DOHH2 (cell line): Measurements from ENCODE around the gene C1orf105.
A peak's percentile ranks its signal among the peaks of the same experiment; 100 is the strongest.

Experiments used
- H3F3A ChIP-seq: fragments of 200-600 bp; sonication (generic), shearing (Covaris generic); 2 replicates; pipeline ENCODE4 v1.6.0; 2016; ENCODE audit warnings: antibody characterized with exemption, mild to moderate bottlenecking; ENCODE audit not compliant: control insufficient read depth, insufficient read depth
- H3K27ac ChIP-seq: fragments of 200-600 bp; sonication (generic); 2 replicates; pipeline ENCODE4 v1.5.1; 2014; ENCODE audit warnings: low read depth, mild to moderate bottlenecking, low read length, moderate library complexity
- H3K27me3 ChIP-seq: fragments of 200-600 bp; sonication (generic); 2 replicates; pipeline ENCODE4 v1.6.1; 2014; ENCODE audit warnings: mild to moderate bottlenecking, low read length, mixed read lengths; ENCODE audit not compliant: control insufficient read depth
- H3K36me3 ChIP-seq: fragments of 200-600 bp; sonication (generic); 2 replicates; pipeline ENCODE4 v1.6.1; 2014; ENCODE audit warnings: mild to moderate bottlenecking, low read length, moderate library complexity, mixed read lengths; ENCODE audit not compliant: control insufficient read depth
- H3K4me1 ChIP-seq: fragments of 200-600 bp; sonication (generic); 2 replicates; pipeline ENCODE4 v1.6.1; 2014; ENCODE audit warnings: mild to moderate bottlenecking, low read length, mixed read lengths; ENCODE audit not compliant: control insufficient read depth
- H3K4me2 ChIP-seq: fragments of 200-600 bp; sonication (generic); 2 replicates; pipeline ENCODE4 v1.6.0; 2014; ENCODE audit warnings: mild to moderate bottlenecking, low read length, moderate library complexity
- H3K4me3 ChIP-seq: fragments of 200-600 bp; sonication (generic); 2 replicates; pipeline ENCODE4 v1.5.1; 2014; ENCODE audit warnings: mild to moderate bottlenecking, low read length, mixed read lengths
- H3K79me2 ChIP-seq: fragments of 200-600 bp; sonication (generic); 2 replicates; pipeline ENCODE4 v1.6.1; 2014; ENCODE audit warnings: mild to moderate bottlenecking, low read length, mixed read lengths; ENCODE audit not compliant: control insufficient read depth
- H3K9me2 ChIP-seq: fragments of 200-600 bp; sonication (generic); replicated peaks from 2 replicates; pipeline ENCODE4 v1.6.1; 2014; ENCODE audit warnings: mild to moderate bottlenecking, low read length, mixed read lengths; ENCODE audit not compliant: control insufficient read depth
- H3K9me3 ChIP-seq: fragments of 200-600 bp; sonication (generic); 2 replicates; pipeline ENCODE4 v1.6.1; 2014; ENCODE audit warnings: antibody characterized with exemption, low read length, mixed read lengths; ENCODE audit not compliant: control insufficient read depth, insufficient read depth
- H4K20me1 ChIP-seq: fragments of 200-600 bp; sonication (generic); 2 replicates; pipeline ENCODE4 v1.6.0; 2014; ENCODE audit warnings: low read depth, mild to moderate bottlenecking, antibody characterized with exemption, low read length, moderate library complexity; ENCODE audit not compliant: control insufficient read depth, insufficient read depth
- CTCF ChIP-seq: fragments of 200-600 bp; sonication (generic); IDR thresholded peaks from one replicate; pipeline ENCODE4 v1.5.1; 2014; ENCODE audit warnings: antibody characterized with exemption, mild to moderate bottlenecking, low read depth, low read length; ENCODE audit not compliant: poor library complexity, severe bottlenecking
- EZH2phosphoT487 ChIP-seq: fragments of 200-600 bp; sonication (generic); IDR thresholded peaks from 2 replicates; pipeline ENCODE4 v1.6.1; 2017; ENCODE audit warnings: borderline replicate concordance, mild to moderate bottlenecking, antibody characterized with exemption, low read length, moderate library complexity, mixed read lengths

C1orf105 gene

GRCh38 chr1:172388490-172388889 lies 32.0 kb upstream of the C1orf105 start:
- Histone ChIP-seq H3K4me1 (peaks cover 29% of the 10 kb centered on the region), H3K79me2 (no peaks in the 10 kb centered on the region), H3K9me2 (no peaks in the 10 kb centered on the region), H3K27me3 (no peaks in the 10 kb centered on the region), H4K20me1 (no peaks in the 10 kb centered on the region), H3K9me3 (no peaks in the 10 kb centered on the region), H3F3A (no peaks in the 10 kb centered on the region), H3K4me3 (no peak overlapping the region), H3K36me3 (no peaks in the 10 kb centered on the region), H3K4me2 (no peak overlapping the region), H3K27ac (no peak overlapping the region)
- TF ChIP-seq CTCF: no peak

GRCh38 chr1:172390301-172390682 lies 30.2 kb upstream of the C1orf105 start:
- Histone ChIP-seq H3K36me3 (no peaks in the 10 kb centered on the region), H3K9me3 (no peaks in the 10 kb centered on the region), H3K4me2 (peak overlapping the region; percentile 43; the same call in 1 of the 2 replicates), H3K9me2 (no peaks in the 10 kb centered on the region), H4K20me1 (no peaks in the 10 kb centered on the region), H3K4me3 (0 out of 2 replicates have a peak overlapping the region, but pooled peaks have one; percentile 23), H3K27me3 (no peaks in the 10 kb centered on the region), H3F3A (no peaks in the 10 kb centered on the region), H3K4me1 (peaks cover 40% of the 10 kb centered on the region), H3K27ac (no peak overlapping the region), H3K79me2 (no peaks in the 10 kb centered on the region)
- no peak for TF ChIP-seq EZH2phosphoT487
- no peak for TF ChIP-seq CTCF

GRCh38 chr1:172390683-172391551 lies 29.6 kb upstream of the C1orf105 start:
- Histone ChIP-seq H3K4me3 (peak overlapping the region; percentile 23), H3K36me3 (no peaks in the 10 kb centered on the region), H3K9me3 (no peaks in the 10 kb centered on the region), H3K79me2 (no peaks in the 10 kb centered on the region), H3F3A (no peaks in the 10 kb centered on the region), H3K4me1 (peaks cover 40% of the 10 kb centered on the region), H4K20me1 (no peaks in the 10 kb centered on the region), H3K4me2 (peak overlapping the region; percentile 43), H3K9me2 (no peaks in the 10 kb centered on the region), H3K27ac (no peak overlapping the region), H3K27me3 (no peaks in the 10 kb centered on the region)
- TF ChIP-seq CTCF: no peak
- no peak for TF ChIP-seq EZH2phosphoT487
